ENCODE results near the gene AKR1C1. TPM values are rescaled to one million over a fixed set of nuclear protein-coding genes. Genes with fewer than 3 reads are reported as not detected.
"Not testable (repeated sequence)": the region's sequence is repeated elsewhere in the genome, so short reads cannot be mapped to it uniquely, and the experiment has no call there.

AKR1C1 gene
- total RNA-seq, 1 donor: 140 TPM

DNA sequence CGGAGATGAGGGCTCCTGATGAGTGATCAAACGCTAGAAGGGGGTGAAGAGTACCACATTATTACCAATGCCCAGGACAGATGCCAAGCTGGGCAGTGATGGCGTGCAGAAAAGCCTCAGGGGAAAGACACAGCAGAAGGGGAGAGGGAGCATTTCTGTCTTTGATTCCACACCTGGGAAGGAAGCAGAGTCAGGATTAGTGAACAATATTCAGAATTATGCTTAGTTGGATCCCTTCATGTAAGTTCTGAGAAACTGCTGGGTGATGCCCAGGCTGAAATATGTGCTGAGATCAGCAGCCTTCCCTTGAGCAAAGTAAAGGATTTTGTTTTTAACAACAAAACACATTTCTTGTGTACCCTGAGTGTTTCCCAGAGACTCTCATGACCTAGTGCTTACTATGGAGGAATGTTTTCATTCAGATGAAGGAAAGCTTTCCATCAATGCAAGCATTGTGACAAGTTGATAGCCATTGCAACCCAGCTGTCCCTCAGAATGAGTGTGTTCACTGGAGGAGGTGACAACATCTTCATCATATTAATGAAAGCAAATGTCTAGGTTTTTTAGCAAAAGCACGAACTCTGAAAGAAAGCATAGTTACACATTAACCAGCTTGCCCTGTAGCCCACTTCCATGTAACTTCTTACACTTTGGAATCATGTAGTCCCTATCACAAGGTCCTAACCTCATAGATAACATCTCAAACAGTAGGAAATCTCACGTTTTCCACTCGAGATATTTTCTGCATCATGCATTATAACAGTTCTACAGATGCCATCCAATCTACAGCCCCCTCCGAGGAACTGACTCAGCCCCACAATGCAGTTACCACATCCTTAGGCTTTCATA is 23.8 kb upstream of the AKR1C1 start:
- H3K36me3 ChIP-seq (ENCODE audit: insufficient read depth, low read length): no peaks in the 10 kb centered on the region
- H3K4me1 ChIP-seq (ENCODE audit: insufficient read depth, low read length): peaks cover 39% of the 10 kb centered on the region
- TF ChIP-seq, protein P1, sequence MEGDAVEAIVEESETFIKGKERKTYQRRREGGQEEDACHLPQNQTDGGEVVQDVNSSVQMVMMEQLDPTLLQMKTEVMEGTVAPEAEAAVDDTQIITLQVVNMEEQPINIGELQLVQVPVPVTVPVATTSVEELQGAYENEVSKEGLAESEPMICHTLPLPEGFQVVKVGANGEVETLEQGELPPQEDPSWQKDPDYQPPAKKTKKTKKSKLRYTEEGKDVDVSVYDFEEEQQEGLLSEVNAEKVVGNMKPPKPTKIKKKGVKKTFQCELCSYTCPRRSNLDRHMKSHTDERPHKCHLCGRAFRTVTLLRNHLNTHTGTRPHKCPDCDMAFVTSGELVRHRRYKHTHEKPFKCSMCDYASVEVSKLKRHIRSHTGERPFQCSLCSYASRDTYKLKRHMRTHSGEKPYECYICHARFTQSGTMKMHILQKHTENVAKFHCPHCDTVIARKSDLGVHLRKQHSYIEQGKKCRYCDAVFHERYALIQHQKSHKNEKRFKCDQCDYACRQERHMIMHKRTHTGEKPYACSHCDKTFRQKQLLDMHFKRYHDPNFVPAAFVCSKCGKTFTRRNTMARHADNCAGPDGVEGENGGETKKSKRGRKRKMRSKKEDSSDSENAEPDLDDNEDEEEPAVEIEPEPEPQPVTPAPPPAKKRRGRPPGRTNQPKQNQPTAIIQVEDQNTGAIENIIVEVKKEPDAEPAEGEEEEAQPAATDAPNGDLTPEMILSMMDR (IDR thresholded peaks at IDR 0.05; ENCODE audit: extremely low read depth, low read depth, low read length): no peak
- no peak overlapping the region for H3K27ac ChIP-seq (ENCODE audit: low read depth, low read length)
- no peaks in the 10 kb centered on the region for H3K27me3 ChIP-seq (ENCODE audit: insufficient read depth, low read length)
- H3K79me2 ChIP-seq (ENCODE audit: insufficient read depth, low read length): no peaks in the 10 kb centered on the region
- H3K9me3 ChIP-seq (ENCODE audit: low read depth, low read length): no peaks in the 10 kb centered on the region
- H2AFZ ChIP-seq (ENCODE audit: low read length): peak overlapping the region; percentile 23
- H4K20me1 ChIP-seq (ENCODE audit: insufficient read depth, low read length): no peaks in the 10 kb centered on the region
- peak; percentile 26 for DNase-seq (ENCODE audit: insufficient read length, low spot score, missing footprints)
- H3K4me3 ChIP-seq (ENCODE audit: insufficient read depth, low read length): no peak overlapping the region
- no peak overlapping the region for H3K4me2 ChIP-seq (ENCODE audit: insufficient read depth, low read length)

DNA sequence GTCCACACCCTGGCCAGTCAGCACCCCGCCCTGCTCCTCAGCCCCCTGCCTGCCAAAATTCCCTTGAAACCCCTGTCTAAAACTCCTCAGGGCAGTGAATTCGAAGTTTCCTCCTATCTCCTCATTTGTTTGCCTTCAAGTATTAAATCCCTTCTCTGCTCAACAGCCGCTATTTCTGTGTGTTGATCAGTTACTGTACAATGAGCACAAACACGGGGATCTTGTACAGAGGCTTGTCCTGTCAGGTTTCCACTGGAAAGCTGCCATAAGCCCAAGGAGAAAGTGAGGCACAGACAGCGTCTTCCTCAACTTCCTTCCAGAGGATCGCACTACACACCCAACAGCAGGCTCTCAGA is 23.2 kb upstream of the AKR1C1 start:
- not testable (repeated sequence) for H3K9me3 ChIP-seq (ENCODE audit: low read depth, low read length); H3K27me3 ChIP-seq (ENCODE audit: insufficient read depth, low read length); H3K36me3 ChIP-seq (ENCODE audit: insufficient read depth, low read length); H3K79me2 ChIP-seq (ENCODE audit: insufficient read depth, low read length); H4K20me1 ChIP-seq (ENCODE audit: insufficient read depth, low read length); DNase-seq (ENCODE audit: insufficient read length, low spot score, missing footprints); H3K4me2 ChIP-seq (ENCODE audit: insufficient read depth, low read length); H3K27ac ChIP-seq (ENCODE audit: low read depth, low read length); H3K4me3 ChIP-seq (ENCODE audit: insufficient read depth, low read length)
- Histone ChIP-seq H3K4me1 (ENCODE audit: insufficient read depth, low read length) (peaks cover 45% of the 10 kb centered on the region), H2AFZ (ENCODE audit: low read length) (peak overlapping the region; percentile 23)

GRCh38 chr10:4940909-4941308 is 22.3 kb upstream of the AKR1C1 start:
- not testable (repeated sequence) for H3K36me3 ChIP-seq (ENCODE audit: insufficient read depth, low read length); DNase-seq (ENCODE audit: insufficient read length, low spot score, missing footprints); H3K79me2 ChIP-seq (ENCODE audit: insufficient read depth, low read length); H4K20me1 ChIP-seq (ENCODE audit: insufficient read depth, low read length); H3K9me3 ChIP-seq (ENCODE audit: low read depth, low read length); H3K4me3 ChIP-seq (ENCODE audit: insufficient read depth, low read length); H2AFZ ChIP-seq (ENCODE audit: low read length); H3K27ac ChIP-seq (ENCODE audit: low read depth, low read length); H3K4me2 ChIP-seq (ENCODE audit: insufficient read depth, low read length); H3K27me3 ChIP-seq (ENCODE audit: insufficient read depth, low read length)
- H3K4me1 ChIP-seq (ENCODE audit: insufficient read depth, low read length): peaks cover 45% of the 10 kb centered on the region

- Histone ChIP-seq H3K4me3 (ENCODE audit: insufficient read depth, low read length) (no peak overlapping the region), H3K36me3 (ENCODE audit: insufficient read depth, low read length) (no peaks in the 10 kb centered on the region), H3K79me2 (ENCODE audit: insufficient read depth, low read length) (no peaks in the 10 kb centered on the region), H3K4me1 (ENCODE audit: insufficient read depth, low read length) (peaks cover 51% of the 10 kb centered on the region), H3K4me2 (ENCODE audit: insufficient read depth, low read length) (no peak overlapping the region), H3K9me3 (ENCODE audit: low read depth, low read length) (no peaks in the 10 kb centered on the region), H4K20me1 (ENCODE audit: insufficient read depth, low read length) (no peaks in the 10 kb centered on the region), H3K27me3 (ENCODE audit: insufficient read depth, low read length) (no peaks in the 10 kb centered on the region), H3K27ac (ENCODE audit: low read depth, low read length) (peak overlapping the region; percentile 82), H2AFZ (ENCODE audit: low read length) (peak overlapping the region; percentile 67)
- peak; percentile 56 for DNase-seq (ENCODE audit: insufficient read length, low spot score, missing footprints)
- TF ChIP-seq, protein P1 (IDR thresholded peaks at IDR 0.05; ENCODE audit: extremely low read depth, low read depth, low read length): no peak
Observed at GRCh38 chr10:4941540-4942330, 21.5 kb upstream of the AKR1C1 start.

Data from osteoblast (primary cell).